GM21526 (cell line): ENCODE measurements around the gene FBXW7.

ENCODE experiments used
- ATAC-seq: cut with Tn5 transposase; IDR thresholded peaks from one replicate; pipeline ENCODE4 v1.9.1; 2021; ENCODE audit warnings: moderate library complexity; ENCODE audit not compliant: unreplicated experiment, low FRiP score

Gene FBXW7

GRCh38 chr4:152346526-152346925 lies 189.4 kb downstream of the FBXW7 start:
- no peak for ATAC-seq

- no peak for ATAC-seq
Observed at GRCh38 chr4:152344001-152344400, 191.9 kb downstream of the FBXW7 start.

- no peak for ATAC-seq
Observed at GRCh38 chr4:152342293-152342692, 193.6 kb downstream of the FBXW7 start.

DNA sequence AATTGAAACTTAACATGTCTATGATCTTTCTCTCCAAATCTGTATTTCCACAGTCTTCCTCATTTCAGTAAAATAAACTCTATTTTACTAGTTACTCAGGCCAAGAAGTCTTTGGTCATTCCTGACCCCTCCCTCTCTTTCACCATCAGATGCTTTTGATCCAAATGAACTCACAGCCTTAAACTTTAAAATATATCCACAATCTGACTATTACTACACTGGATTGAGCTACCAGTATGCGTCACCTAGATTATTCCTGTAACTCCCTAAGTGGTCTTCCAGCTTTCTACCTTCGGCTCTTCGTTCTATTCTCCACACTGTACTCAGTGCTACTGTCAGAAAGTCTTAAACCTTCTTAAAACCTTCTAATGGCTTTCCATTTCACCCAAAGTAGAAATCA lies 195.1 kb downstream of the FBXW7 start:
- ATAC-seq: no peak

GRCh38 chr4:152339576-152339975 lies 196.3 kb downstream of the FBXW7 start:
- ATAC-seq: no peak

DNA sequence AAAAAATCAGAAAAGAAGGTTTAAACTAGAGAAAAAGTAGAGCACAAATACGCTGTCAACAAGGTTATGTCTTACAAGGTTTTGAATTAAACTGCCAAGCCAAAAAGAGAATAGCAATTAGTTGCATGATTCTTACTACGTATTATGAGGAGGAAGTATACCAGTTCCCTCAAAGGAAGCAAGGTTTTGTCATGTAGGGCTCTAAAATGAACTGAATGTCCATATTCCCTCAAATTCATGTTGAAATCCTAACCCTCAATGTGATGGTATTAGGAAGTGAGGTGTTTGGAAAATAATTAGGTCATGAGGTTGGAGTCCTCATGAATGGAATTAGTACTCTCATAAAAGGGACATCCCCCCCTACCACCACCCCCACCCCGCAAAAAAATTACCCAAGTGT lies 201.0 kb downstream of the FBXW7 start:
- ATAC-seq: no peak

- no peak for ATAC-seq
Observed at GRCh38 chr4:152331042-152331441, 204.8 kb downstream of the FBXW7 start.

DNA sequence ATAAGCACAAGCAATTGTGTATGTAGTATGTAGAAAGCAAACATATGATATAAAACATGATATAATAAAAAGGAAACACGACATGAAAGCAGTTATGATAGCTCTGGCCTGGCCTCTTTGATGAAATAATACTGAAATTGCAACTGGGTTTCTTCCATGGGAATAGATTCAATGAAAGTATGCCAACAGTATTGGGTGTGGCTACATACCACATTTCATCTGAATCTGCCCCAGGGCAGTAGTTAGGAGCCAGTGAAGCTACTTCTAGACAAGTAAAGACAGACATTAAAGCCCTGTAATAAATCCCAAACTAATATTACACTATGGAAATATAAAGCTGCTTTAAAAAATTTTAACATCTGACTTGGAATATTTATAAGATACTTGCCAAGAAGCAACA lies 207.3 kb downstream of the FBXW7 start:
- no peak for ATAC-seq

GRCh38 chr4:152327606-152328453 lies 208.1 kb downstream of the FBXW7 start:
- ATAC-seq: no peak

GRCh38 chr4:152325831-152326230 lies 210.1 kb downstream of the FBXW7 start:
- no peak for ATAC-seq

DNA sequence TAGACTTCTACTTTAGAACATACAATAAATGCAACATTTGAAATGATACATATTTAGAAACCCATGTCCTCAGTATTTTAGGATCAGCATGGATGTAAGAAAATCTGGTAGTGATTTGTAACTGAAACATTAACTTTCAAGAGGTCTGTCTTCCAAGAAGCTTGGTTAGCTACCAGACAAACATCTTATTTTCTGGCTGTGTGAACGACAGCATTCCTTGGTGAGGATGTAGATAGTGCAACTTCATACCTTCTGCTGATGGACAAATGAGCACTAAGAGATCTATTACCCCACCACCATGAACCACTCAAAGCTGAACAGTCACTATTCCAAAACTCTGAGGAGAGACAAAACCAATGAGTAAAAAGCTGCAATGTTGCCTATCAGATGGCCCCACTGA lies 212.7 kb downstream of the FBXW7 start:
- no peak for ATAC-seq

DNA sequence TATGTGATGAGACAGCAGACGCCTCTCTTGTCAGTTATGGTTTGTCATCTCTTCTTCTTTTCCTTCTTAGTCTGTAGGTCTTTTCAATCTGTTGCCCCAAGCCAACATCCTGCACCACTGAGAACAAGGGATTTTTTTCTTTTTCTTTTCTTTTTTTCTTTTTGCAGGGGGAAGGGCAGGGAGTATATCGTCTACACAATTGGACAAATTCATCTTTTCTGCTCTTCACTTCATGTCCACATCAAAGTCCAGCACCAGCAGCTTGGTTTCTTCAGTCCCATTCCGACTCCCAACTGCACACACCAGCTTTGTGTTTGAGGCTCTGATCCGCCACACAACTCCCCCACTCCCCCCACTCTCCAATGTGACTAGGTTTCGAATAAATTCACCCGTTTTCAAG lies 213.2 kb downstream of the FBXW7 start:
- no peak for ATAC-seq

- no peak for ATAC-seq
Observed at GRCh38 chr4:152321923-152322322, 214.0 kb downstream of the FBXW7 start.

GRCh38 chr4:152321398-152321797 lies 214.5 kb downstream of the FBXW7 start:
- ATAC-seq: no peak

DNA sequence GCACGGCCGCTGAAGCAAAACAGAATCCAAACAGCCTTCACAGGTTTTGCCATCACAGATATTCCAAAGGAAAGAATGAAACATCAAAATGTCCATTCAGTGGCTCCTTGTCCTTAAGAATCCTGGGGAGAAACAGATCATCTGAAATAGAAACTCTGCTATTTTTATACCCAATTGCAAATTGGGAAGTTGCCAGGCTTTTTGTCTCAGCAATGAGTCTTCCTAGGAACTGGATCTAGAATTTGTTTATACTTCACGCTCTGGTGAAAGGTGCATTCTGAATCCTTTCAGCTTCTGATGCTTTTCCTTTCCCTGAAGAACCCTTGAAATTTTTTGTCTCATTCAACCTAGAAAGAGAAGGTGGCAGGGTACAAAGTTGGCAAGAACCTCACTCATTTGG lies 218.9 kb downstream of the FBXW7 start:
- ATAC-seq: no peak

- no peak for ATAC-seq
Observed at GRCh38 chr4:152310257-152310656, 225.6 kb downstream of the FBXW7 start.

DNA sequence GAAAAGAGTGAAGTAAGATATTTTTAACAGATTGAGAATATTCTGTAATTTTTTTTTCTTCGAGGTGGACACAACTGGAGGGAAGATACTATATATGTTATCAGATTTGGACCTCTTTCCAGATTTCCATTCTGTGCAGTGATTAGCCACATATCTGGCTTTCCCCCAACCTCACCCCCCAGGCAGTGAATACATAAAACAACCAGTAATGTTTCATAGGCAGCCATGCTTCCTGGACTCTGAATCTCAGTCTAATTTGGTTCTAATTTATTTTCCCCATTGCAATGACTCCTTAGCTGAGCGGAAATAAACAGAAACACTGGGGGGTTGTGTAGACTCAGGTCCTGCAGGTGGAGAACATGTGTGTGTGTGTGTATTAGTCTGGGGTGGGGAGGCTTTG lies 226.5 kb downstream of the FBXW7 start:
- ATAC-seq: no peak

DNA sequence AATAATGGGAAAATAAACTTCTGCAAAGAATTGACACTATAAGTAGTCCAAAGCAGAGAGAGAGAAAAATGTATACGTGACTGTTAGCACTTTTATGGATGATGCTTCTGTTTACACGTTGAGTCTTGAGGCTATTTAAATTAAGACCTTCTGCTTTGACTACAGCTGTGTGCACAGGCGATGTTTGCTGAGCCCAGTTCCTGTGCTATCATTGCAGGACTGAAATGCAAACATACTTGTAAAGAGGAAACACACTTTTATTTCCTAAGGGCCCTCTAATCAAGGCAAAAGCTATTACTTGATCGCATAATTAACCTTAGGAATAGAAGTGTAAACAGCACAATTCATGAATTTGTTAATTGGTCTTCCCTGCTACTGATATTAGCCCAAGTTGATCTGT lies 226.9 kb downstream of the FBXW7 start:
- ATAC-seq: no peak

DNA sequence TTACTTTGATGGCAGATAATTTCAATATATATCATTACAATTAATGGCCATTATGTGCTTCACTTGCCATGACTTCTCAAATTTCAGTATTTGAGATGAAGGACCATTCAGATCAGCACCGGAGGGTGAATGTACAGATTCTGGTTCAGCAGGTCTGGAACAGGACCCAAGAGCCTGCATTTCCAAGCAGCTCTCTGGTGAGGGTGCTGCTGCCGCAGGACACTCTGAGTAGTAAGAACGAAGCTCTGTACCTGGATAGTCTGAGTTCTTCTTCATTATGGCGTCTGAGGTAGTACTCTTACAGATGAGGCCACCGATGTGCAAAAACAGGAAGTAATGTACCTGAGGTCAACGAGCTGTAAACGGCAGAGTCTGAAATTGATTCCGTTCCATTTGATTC lies 228.2 kb downstream of the FBXW7 start:
- no peak for ATAC-seq

DNA sequence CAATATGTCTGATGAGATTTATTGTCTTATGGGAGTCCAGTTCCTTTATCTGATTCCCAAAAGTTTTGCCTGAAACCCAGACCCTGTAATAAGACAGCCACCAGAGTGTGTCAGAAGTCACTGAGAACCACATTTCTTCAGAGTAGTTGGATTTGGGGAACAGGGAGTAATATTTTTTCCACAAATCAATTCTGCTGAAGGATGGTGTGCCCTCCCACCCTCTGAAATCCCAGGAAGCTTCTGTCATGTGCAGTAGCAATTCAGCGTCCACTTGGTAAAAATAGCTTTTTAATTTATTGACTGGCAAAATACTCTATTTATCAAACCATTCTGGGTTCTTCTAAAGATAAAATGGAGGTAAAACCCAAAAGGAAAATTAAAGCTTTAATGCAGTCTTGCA lies 229.4 kb downstream of the FBXW7 start:
- ATAC-seq: no peak

DNA sequence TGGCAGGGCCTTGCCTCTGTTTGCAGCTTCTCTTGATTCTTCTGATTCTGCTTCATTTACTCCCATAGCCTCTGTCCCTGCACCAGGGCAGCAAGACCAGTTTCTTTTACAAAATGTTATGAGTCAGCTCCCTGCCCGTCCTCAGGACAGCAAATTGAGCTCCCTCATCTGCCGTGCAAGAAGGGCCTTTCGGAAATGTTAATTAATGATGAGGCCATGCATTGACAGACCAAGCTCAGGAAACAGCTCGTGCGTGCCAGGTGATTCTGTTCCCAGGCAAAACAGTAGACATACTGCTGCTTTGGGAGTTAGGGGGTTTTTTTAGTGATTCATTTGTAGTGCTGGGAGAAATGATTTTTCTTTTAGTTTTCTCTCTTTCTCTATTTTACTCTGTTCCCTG lies 231.7 kb downstream of the FBXW7 start:
- no peak for ATAC-seq

GRCh38 chr4:152301381-152301780 lies 234.5 kb downstream of the FBXW7 start:
- no peak for ATAC-seq

- no peak for ATAC-seq
Observed at GRCh38 chr4:152299553-152299952, 236.3 kb downstream of the FBXW7 start.
